ENCODE data around the gene STEAP3. TPM values are rescaled to one million over a fixed set of nuclear protein-coding genes. Genes with fewer than 3 reads are reported as not detected.

Gene STEAP3
- total and polyA plus RNA-seq, 4 donors, result 1.9 to 20.3 (median 6.3) TPM

DNA sequence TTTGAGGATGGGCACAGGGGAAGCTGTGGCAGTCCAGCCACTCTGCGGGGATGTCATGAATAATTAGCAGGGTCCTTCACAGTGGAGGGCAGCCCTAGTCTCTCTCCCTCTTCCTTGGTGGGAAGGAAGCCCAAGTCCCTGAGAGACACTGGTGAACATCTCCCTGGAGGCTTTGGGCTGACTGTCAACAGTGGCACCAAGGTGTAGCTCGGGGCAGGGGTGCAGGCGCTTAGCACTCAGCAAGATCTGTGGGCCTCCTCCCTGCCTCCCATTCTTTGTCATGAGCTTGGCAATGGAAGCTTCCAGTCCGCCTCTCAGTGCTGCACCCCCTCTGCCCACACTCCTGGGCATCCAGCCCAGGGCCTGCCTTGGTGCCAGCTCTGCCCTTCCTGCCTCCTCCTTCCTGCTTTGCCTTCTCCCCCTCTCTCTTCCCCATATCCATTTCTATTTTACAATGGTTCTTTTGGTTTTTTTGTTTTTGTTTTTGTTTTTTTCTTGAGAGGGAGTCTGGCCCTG lies 59.4 kb downstream of the STEAP3 start:
- H3K4me3 ChIP-seq (ENCODE audit: low read length in 2 of 2), result no peak overlapping the region
- no peaks in the 10 kb centered on the region for H3K9me3 ChIP-seq (ENCODE audit: control insufficient read depth, low read length)
- DNase-seq (peak in 1 of 2 donors; percentile 70), ATAC-seq (ENCODE audit: low FRiP score) (no peak)
- no peaks in the 10 kb centered on the region for H3K4me1 ChIP-seq (ENCODE audit: control insufficient read depth in 1 of 2, insufficient read depth in 2 of 2, low read length in 2 of 2)
- no peaks in the 10 kb centered on the region for H3K36me3 ChIP-seq (ENCODE audit: control insufficient read depth in 1 of 2, insufficient read depth in 2 of 2, low read length in 1 of 2)
- no peaks in the 10 kb centered on the region for H3K27me3 ChIP-seq (ENCODE audit: control insufficient read depth in 1 of 2, insufficient read depth in 2 of 2, low read length in 1 of 2)
- intact Hi-C loops (cut with DNase I), result loop anchor here in 1 of 2 donors (10.0 kb wide), 1 partner anchor 268 kb away; no protein-coding TSS in a partner anchor
- no peak overlapping the region for H3K27ac ChIP-seq (ENCODE audit: low read depth in 1 of 2, low read length in 2 of 2)
- 46% methylated on average over 4 of the region's 4 CpGs for WGBS, 2 donors

DNA sequence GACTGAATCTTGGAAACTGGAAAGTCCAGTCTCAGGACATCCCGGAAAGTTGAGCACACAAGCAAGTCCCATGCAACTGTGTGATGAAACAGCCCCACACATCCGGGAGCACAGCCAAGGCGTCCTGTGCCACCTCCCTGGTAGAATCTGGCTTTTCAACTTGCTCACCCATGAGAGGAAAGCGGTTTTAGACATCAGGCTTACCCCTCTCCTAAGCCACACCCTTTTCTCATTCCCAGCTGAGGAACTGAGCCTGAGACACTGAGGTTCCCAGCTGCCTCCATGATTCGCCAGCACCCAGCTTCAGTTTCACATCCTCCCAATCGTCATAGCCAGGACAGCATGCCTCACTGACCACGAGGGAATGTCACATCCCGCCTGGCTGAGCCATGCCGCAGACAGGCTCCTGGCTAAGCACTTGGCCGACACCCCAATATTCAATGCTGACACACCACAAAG lies 60.3 kb downstream of the STEAP3 start:
- 70 to 72% methylated on average over 10 of the region's 10 CpGs for WGBS, 2 donors
- H3K4me1 ChIP-seq (ENCODE audit: control insufficient read depth in 1 of 2, insufficient read depth in 2 of 2, low read length in 2 of 2), result no peaks in the 10 kb centered on the region
- no peak overlapping the region for H3K4me3 ChIP-seq (ENCODE audit: low read length in 2 of 2)
- H3K27me3 ChIP-seq (ENCODE audit: control insufficient read depth in 1 of 2, insufficient read depth in 2 of 2, low read length in 1 of 2), result no peaks in the 10 kb centered on the region
- peak in 1 of 2 donors; percentile 89 for DNase-seq
- H3K9me3 ChIP-seq (ENCODE audit: control insufficient read depth, low read length), result no peaks in the 10 kb centered on the region
- intact Hi-C loops (cut with DNase I), result loop anchor here in 1 of 2 donors (10.0 kb wide), 1 partner anchor 269 kb away; no protein-coding TSS in a partner anchor
- H3K27ac ChIP-seq (ENCODE audit: low read depth in 1 of 2, low read length in 2 of 2), result no peak overlapping the region
- ATAC-seq (ENCODE audit: low FRiP score), result peak; percentile 71
- H3K36me3 ChIP-seq (ENCODE audit: control insufficient read depth in 1 of 2, insufficient read depth in 2 of 2, low read length in 1 of 2), result no peaks in the 10 kb centered on the region

DNA sequence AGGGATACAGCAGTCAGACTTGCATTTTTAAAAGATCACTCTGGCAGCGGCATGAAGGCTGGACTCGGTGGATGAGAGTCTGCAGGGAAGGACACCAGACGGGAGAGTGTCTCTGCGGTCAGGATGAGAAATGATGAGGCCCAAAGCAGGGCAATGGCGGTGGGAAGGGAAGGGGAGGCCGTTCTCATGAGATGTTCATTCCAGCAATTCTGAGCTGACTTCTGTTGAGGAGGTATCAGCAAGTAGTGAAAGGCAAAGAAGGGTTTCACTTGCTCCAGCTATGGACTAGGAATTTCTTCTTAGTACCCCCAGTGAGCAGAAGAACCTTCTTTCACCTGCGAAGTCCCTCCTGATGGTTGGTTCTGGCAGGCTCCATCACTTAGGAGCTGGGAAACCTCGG lies 63.0 kb downstream of the STEAP3 start:
- WGBS, 2 donors, result 82 to 85% methylated on average over 8 of the region's 8 CpGs
- DNase-seq (no peak), ATAC-seq (ENCODE audit: low FRiP score) (no peak)
- H3K9me3 ChIP-seq (ENCODE audit: control insufficient read depth, low read length), result no peaks in the 10 kb centered on the region
- no peak overlapping the region for H3K27ac ChIP-seq (ENCODE audit: low read depth in 1 of 2, low read length in 2 of 2)
- H3K4me1 ChIP-seq (ENCODE audit: control insufficient read depth in 1 of 2, insufficient read depth in 2 of 2, low read length in 2 of 2), result no peaks in the 10 kb centered on the region
- H3K27me3 ChIP-seq (ENCODE audit: control insufficient read depth in 1 of 2, insufficient read depth in 2 of 2, low read length in 1 of 2), result no peaks in the 10 kb centered on the region
- H3K4me3 ChIP-seq (ENCODE audit: low read length in 2 of 2), result no peak overlapping the region
- no peaks in the 10 kb centered on the region for H3K36me3 ChIP-seq (ENCODE audit: control insufficient read depth in 1 of 2, insufficient read depth in 2 of 2, low read length in 1 of 2)
- intact Hi-C loops (cut with DNase I), result loop anchor here in 1 of 2 donors (10.0 kb wide), 1 partner anchor 272 kb away; no protein-coding TSS in a partner anchor

DNA sequence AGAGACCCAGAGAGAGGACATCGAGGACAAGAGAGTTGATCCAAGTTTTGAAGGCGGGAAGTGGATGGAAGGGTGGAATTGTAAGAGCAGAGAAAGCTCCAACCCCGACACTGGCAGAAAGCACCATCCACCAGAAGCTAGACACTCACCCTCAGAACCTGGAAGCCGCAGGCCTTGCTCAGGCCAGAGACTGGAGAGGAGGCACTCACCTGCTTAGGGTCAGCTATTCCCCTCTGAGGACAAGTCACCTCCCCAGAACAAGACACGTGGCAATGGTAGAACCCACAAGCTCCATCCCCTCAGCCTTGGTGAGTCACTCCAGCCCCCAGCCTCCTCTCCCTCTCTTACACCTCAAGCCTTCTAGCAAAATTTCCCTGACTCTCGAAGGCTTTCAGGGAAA lies 64.9 kb downstream of the STEAP3 start:
- Histone ChIP-seq H3K9me3 (ENCODE audit: control insufficient read depth, low read length) (no peaks in the 10 kb centered on the region), H3K4me3 (ENCODE audit: low read length in 2 of 2) (no peak overlapping the region), H3K36me3 (ENCODE audit: control insufficient read depth in 1 of 2, insufficient read depth in 2 of 2, low read length in 1 of 2) (no peaks in the 10 kb centered on the region), H3K27ac (ENCODE audit: low read depth in 1 of 2, low read length in 2 of 2) (no peak overlapping the region), H3K27me3 (ENCODE audit: control insufficient read depth in 1 of 2, insufficient read depth in 2 of 2, low read length in 1 of 2) (no peaks in the 10 kb centered on the region), H3K4me1 (ENCODE audit: control insufficient read depth in 1 of 2, insufficient read depth in 2 of 2, low read length in 2 of 2) (no peaks in the 10 kb centered on the region)
- WGBS, 2 donors, result 92 to 95% methylated on average over 6 of the region's 6 CpGs
- intact Hi-C loops (cut with DNase I), result loop anchor here in 1 of 2 donors (10.0 kb wide), 1 partner anchor 274 kb away; no protein-coding TSS in a partner anchor
- no peak for ATAC-seq (ENCODE audit: low FRiP score)
- no peak for DNase-seq

DNA sequence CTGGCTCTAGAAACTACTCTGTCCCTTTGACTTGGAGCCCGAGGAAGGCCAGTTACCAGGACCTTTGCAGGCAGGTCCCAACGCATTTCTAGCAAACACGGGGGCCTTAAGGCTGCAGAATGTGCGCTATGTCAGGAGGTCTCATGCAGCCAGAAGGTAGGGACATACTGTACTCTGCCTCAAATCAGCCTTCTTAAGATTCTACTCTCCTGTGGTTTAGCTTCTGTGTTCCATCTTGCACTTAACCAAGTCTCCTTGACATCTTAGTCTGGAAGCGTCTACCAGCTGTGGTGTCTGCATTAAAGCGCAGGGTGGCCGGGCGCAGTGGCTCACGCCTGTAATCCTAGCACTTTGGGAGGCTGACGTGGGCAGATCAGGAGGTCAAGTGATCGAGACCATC lies 65.5 kb downstream of the STEAP3 start:
- intact Hi-C loops (cut with DNase I), result loop anchor here in 1 of 2 donors (10.0 kb wide), 1 partner anchor 274 kb away; no protein-coding TSS in a partner anchor
- ATAC-seq (ENCODE audit: low FRiP score), result no peak

DNA sequence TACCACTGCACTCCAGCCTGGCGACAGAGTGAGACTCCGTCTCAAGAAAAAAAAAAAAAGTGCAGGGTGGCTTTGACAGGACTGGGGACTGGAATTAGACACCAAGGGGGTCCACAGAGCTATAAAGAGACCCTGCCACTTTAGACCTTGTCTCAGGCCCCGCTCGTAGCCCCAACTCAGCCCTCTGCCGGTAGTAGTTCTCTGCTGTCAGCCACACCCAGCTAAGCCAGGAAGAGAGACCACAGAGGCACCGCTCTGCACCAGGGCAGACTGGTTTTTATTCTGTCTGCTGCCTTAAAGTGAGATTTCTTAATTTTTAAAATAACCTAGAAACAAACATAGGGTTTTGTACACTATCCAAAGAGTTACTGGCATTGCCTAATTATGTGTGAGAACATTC lies 66.0 kb downstream of the STEAP3 start:
- intact Hi-C loops (cut with DNase I), result loop anchor here (2.0 to 10.0 kb wide), 4 partner anchors 275 to 407 kb away; no protein-coding TSS in a partner anchor
- Histone ChIP-seq H3K9me3 (ENCODE audit: control insufficient read depth, low read length) (no peaks in the 10 kb centered on the region), H3K4me3 (ENCODE audit: low read length in 2 of 2) (no peak overlapping the region), H3K27me3 (ENCODE audit: control insufficient read depth in 1 of 2, insufficient read depth in 2 of 2, low read length in 1 of 2) (no peaks in the 10 kb centered on the region), H3K4me1 (ENCODE audit: control insufficient read depth in 1 of 2, insufficient read depth in 2 of 2, low read length in 2 of 2) (no peaks in the 10 kb centered on the region), H3K27ac (ENCODE audit: low read depth in 1 of 2, low read length in 2 of 2) (no peak overlapping the region), H3K36me3 (ENCODE audit: control insufficient read depth in 1 of 2, insufficient read depth in 2 of 2, low read length in 1 of 2) (no peaks in the 10 kb centered on the region)
- DNase-seq, result no peak
- WGBS, 2 donors, result 95 to 96% methylated on average over 6 of the region's 6 CpGs
- no peak for ATAC-seq (ENCODE audit: low FRiP score)

More for the DNA sequence above, 65.5 kb downstream of the STEAP3 start:
- H3K4me3 ChIP-seq (ENCODE audit: low read length in 2 of 2), result no peak overlapping the region
- whole genome bisulfite sequencing, 2 donors, result 79 to 92% methylated on average over 11 of the region's 11 CpGs
- no peaks in the 10 kb centered on the region for H3K9me3 ChIP-seq (ENCODE audit: control insufficient read depth, low read length)
- no peaks in the 10 kb centered on the region for H3K36me3 ChIP-seq (ENCODE audit: control insufficient read depth in 1 of 2, insufficient read depth in 2 of 2, low read length in 1 of 2)
- H3K27ac ChIP-seq (ENCODE audit: low read depth in 1 of 2, low read length in 2 of 2), result no peak overlapping the region
- no peaks in the 10 kb centered on the region for H3K27me3 ChIP-seq (ENCODE audit: control insufficient read depth in 1 of 2, insufficient read depth in 2 of 2, low read length in 1 of 2)
- H3K4me1 ChIP-seq (ENCODE audit: control insufficient read depth in 1 of 2, insufficient read depth in 2 of 2, low read length in 2 of 2), result no peaks in the 10 kb centered on the region
- no peak for DNase-seq

DNA sequence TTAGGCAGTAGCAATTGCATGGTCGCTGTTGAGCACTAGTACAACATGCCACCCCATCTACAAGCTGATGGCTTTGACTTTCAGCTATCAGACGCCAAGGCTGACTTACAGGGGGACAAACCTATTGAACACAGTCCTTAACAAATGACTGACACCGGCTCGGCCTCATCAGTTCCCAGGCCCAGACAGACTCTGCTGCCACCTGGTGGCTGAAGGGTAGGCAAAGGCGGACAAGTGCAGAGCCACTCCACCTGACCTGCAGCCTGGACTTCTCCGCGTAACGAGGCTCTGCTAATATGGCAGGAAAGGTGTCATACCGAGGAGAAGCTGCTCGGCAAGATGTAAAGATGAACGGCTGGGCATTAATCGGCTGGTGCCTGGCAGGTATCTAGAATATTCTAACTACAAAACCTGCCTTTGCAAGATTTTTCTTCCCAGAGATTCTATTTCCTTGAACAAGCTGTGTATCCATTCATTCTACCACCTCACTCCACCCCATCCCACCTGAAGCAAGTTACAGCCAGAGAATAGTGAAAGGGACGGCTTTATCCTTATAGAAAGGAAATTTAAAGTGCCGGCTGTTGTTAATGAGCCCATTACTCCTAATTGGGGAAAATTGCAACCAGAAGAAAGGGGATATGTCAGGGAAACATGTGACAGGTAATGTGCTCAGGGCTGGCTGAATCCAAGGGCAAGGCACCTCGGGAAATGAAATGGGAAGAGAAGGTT lies 67.4 kb downstream of the STEAP3 start:
- WGBS, 2 donors, result 52 to 81% methylated on average over 15 of the region's 15 CpGs
- Histone ChIP-seq H3K36me3 (ENCODE audit: control insufficient read depth in 1 of 2, insufficient read depth in 2 of 2, low read length in 1 of 2) (no peaks in the 10 kb centered on the region), H3K4me1 (ENCODE audit: control insufficient read depth in 1 of 2, insufficient read depth in 2 of 2, low read length in 2 of 2) (no peaks in the 10 kb centered on the region), H3K4me3 (ENCODE audit: low read length in 2 of 2) (no peak overlapping the region), H3K27ac (ENCODE audit: low read depth in 1 of 2, low read length in 2 of 2) (no peak overlapping the region), H3K27me3 (ENCODE audit: control insufficient read depth in 1 of 2, insufficient read depth in 2 of 2, low read length in 1 of 2) (no peaks in the 10 kb centered on the region), H3K9me3 (ENCODE audit: control insufficient read depth, low read length) (no peaks in the 10 kb centered on the region)
- no peak for ATAC-seq (ENCODE audit: low FRiP score)
- peak; percentile 82 to 95 for DNase-seq
- intact Hi-C loops (cut with DNase I), result loop anchor here (2.0 to 5.0 kb wide), 3 partner anchors 279 to 409 kb away; no protein-coding TSS in a partner anchor

DNA sequence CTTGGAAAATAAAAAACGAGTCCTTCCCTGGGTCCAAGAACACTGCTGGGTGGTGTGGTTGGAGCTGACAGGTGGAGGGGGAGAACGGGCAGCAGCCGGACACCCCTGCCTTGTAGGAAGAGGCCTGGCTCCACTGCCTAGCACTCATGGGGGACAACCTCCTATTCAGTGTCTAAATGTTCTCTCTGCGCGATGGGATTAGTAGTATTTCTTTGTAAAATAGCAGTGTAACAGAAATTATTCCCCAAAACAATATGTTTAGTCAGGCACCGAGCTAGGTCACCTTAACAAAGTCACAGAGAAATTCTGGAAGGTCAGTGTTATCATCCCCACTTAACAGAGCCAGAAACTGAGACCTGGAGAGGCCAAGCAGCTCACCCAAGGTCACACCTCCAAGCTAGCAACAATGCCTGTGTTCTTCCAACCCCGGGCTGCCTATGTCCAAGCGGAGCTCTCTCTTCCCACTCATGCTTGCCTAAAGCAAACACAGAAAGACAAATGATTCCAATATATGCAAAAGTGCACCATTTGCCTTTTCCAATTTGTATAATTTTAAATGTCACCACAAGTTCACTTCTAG lies 68.0 kb downstream of the STEAP3 start:
- H3K27ac ChIP-seq (ENCODE audit: low read depth in 1 of 2, low read length in 2 of 2), result no peak overlapping the region
- intact Hi-C loops (cut with DNase I), result loop anchor here (2.0 to 5.0 kb wide), 3 partner anchors 279 to 409 kb away; no protein-coding TSS in a partner anchor
- ATAC-seq (ENCODE audit: low FRiP score), result no peak

More for the DNA sequence above, 68.0 kb downstream of the STEAP3 start:
- H3K36me3 ChIP-seq (ENCODE audit: control insufficient read depth in 1 of 2, insufficient read depth in 2 of 2, low read length in 1 of 2), result no peaks in the 10 kb centered on the region
- no peak overlapping the region for H3K4me3 ChIP-seq (ENCODE audit: low read length in 2 of 2)
- H3K9me3 ChIP-seq (ENCODE audit: control insufficient read depth, low read length), result no peaks in the 10 kb centered on the region
- no peaks in the 10 kb centered on the region for H3K4me1 ChIP-seq (ENCODE audit: control insufficient read depth in 1 of 2, insufficient read depth in 2 of 2, low read length in 2 of 2)
- 91 to 94% methylated on average over 8 of the region's 8 CpGs for WGBS, 2 donors
- H3K27me3 ChIP-seq (ENCODE audit: control insufficient read depth in 1 of 2, insufficient read depth in 2 of 2, low read length in 1 of 2), result no peaks in the 10 kb centered on the region
- no peak for DNase-seq

All from aorta (tissue), 5 donors.